Neuronal stem cell (in vitro differentiated cells): Measurements from ENCODE around the gene SHTN1.

Experiments used
- DNase-seq: peaks from one replicate; pipeline ENCODE4 v3.0.0-alpha.2; 2013; ENCODE audit warnings: low spot score
- H2AFZ ChIP-seq: one replicate; pipeline ENCODE4 v1.6.1; 2013; ENCODE audit warnings: mild to moderate bottlenecking, low read length, inconsistent platforms
- H2AK5ac ChIP-seq: 2 replicates; pipeline ENCODE4 v1.6.1; 2013; ENCODE audit warnings: low read depth, mild to moderate bottlenecking, inconsistent platforms, low read length, moderate library complexity, mixed read lengths
- H2BK120ac ChIP-seq: 2 replicates; pipeline ENCODE4 v1.6.1; 2013; ENCODE audit warnings: low read depth, mild to moderate bottlenecking, inconsistent platforms, low read length, moderate library complexity, mixed read lengths
- H2BK12ac ChIP-seq: one replicate; pipeline ENCODE4 v1.6.1; 2013; ENCODE audit warnings: low read length, inconsistent platforms
- H2BK15ac ChIP-seq: 2 replicates; pipeline ENCODE4 v1.6.1; 2013; ENCODE audit warnings: mild to moderate bottlenecking, low read length, inconsistent platforms, mixed read lengths
- H2BK5ac ChIP-seq: one replicate; pipeline ENCODE4 v1.6.1; 2013; ENCODE audit warnings: inconsistent platforms, mild to moderate bottlenecking, low read length, moderate library complexity
- H3K14ac ChIP-seq: one replicate; pipeline ENCODE4 v1.6.1; 2013; ENCODE audit warnings: low read length, inconsistent platforms
- H3K18ac ChIP-seq: 2 replicates; pipeline ENCODE4 v1.6.1; 2013; ENCODE audit warnings: low read length, inconsistent platforms
- H3K23ac ChIP-seq: 2 replicates; pipeline ENCODE4 v1.6.1; 2013; ENCODE audit warnings: low read depth, mild to moderate bottlenecking, mixed read lengths, low read length, inconsistent platforms; ENCODE audit not compliant: poor library complexity
- H3K27ac ChIP-seq: replicated peaks from 3 replicates; pipeline ENCODE4 v1.5.1; 2013; ENCODE audit warnings: low read length, inconsistent platforms
- H3K27me3 ChIP-seq, 3 experiments: 2 replicates each; pipeline ENCODE4 v1.6.1; 2013; ENCODE audit warnings: low read length in 3 of 3, mild to moderate bottlenecking in 2 of 3, inconsistent platforms in 1 of 3, low read depth in 1 of 3, mixed read lengths in 1 of 3, moderate library complexity in 1 of 3; ENCODE audit not compliant: control insufficient read depth in 3 of 3, insufficient read depth in 3 of 3
- H3K36me3 ChIP-seq, 2 donors: replicated peaks in 1 of 2; 2 replicates each; pipeline ENCODE4 v1.6.1; 2013; ENCODE audit warnings: low read length in 2 of 2; ENCODE audit not compliant: control insufficient read depth in 2 of 2, insufficient read depth in 2 of 2
- H3K4ac ChIP-seq: 2 replicates; pipeline ENCODE4 v1.6.1; 2013; ENCODE audit warnings: inconsistent platforms, mild to moderate bottlenecking, low read length, moderate library complexity
- H3K4me1 ChIP-seq, 2 donors: 1 replicate in 1 of 2; 2 replicates in 1 of 2; pipeline ENCODE4 v1.6.1; 2013; ENCODE audit warnings: low read length in 2 of 2, low read depth in 1 of 2; ENCODE audit not compliant: control insufficient read depth in 2 of 2, insufficient read depth in 1 of 2
- H3K4me2 ChIP-seq: one replicate; pipeline ENCODE4 v1.6.1; 2013; ENCODE audit warnings: mild to moderate bottlenecking, low read length, inconsistent platforms; ENCODE audit not compliant: insufficient read depth, poor library complexity, severe bottlenecking
- H3K4me3 ChIP-seq, 2 donors: 2 replicates each; pipeline ENCODE4 v1.5.1; 2013; ENCODE audit warnings: low read length in 2 of 2, mild to moderate bottlenecking in 2 of 2, inconsistent platforms in 1 of 2, moderate library complexity in 1 of 2
- H3K79me1 ChIP-seq: one replicate; pipeline ENCODE4 v1.6.1; 2013; ENCODE audit warnings: low read depth, mild to moderate bottlenecking, inconsistent platforms, low read length, moderate library complexity
- H3K9ac ChIP-seq: one replicate; pipeline ENCODE4 v1.6.1; 2013; ENCODE audit warnings: mild to moderate bottlenecking, low read depth, low read length, inconsistent platforms; ENCODE audit not compliant: poor library complexity
- H3K9me3 ChIP-seq, 2 donors: replicated peaks in 1 of 2; 2 replicates each; pipeline versions ENCODE3 to v1.6.1; 2013; ENCODE audit warnings: low read length in 2 of 2, mild to moderate bottlenecking in 2 of 2, inconsistent platforms in 1 of 2, low read depth in 1 of 2, mixed read lengths in 1 of 2, moderate library complexity in 1 of 2; ENCODE audit not compliant: control insufficient read depth in 2 of 2, insufficient read depth in 1 of 2
- H4K8ac ChIP-seq: one replicate; pipeline ENCODE4 v1.6.1; 2013; ENCODE audit warnings: low read depth, mild to moderate bottlenecking, inconsistent platforms, low read length, moderate library complexity
- H4K91ac ChIP-seq: one replicate; pipeline ENCODE4 v1.6.1; 2013; ENCODE audit warnings: low read length, low read depth, mild to moderate bottlenecking, inconsistent platforms; ENCODE audit not compliant: poor library complexity
- WGBS, 2 donors: extraction: QIAGEN DNeasy Blood & Tissue Kit; methylation state at CpG; one replicate each; pipeline ENCODE4 v1.1.7; 2013; ENCODE audit warnings: missing lambda C conversion rate in 2 of 2, mixed read lengths in 1 of 2; ENCODE audit not compliant: insufficient read length in 2 of 2, insufficient replicate concordance in 1 of 2; ENCODE audit errors: extremely low coverage in 2 of 2; 5-methylcytosine and 5-hydroxymethylcytosine counted together

Gene SHTN1

DNA sequence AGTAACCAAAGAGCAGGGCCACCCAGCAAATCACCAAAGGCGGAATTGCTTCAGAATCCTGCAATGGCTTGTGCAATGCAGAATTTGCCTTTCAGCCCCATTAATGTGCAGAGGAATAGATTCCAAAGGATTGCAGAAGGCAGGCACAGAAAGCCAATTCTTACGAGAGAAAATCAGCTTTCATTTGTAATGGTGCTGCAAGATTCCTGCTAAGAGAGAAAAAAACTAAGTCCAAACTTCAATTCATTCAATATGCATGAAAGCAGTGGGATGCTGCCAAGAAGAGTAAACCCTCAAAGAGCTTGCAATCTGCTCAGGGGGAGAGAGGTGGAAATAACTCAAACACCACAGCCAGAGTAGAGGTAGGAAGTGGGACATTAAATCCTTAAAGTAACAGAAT, 85.3 kb downstream of the SHTN1 start:
- H2AFZ ChIP-seq: no peak overlapping the region
- WGBS, 2 donors: no CpG with 5 or more reads among the region's 2 CpGs

DNA sequence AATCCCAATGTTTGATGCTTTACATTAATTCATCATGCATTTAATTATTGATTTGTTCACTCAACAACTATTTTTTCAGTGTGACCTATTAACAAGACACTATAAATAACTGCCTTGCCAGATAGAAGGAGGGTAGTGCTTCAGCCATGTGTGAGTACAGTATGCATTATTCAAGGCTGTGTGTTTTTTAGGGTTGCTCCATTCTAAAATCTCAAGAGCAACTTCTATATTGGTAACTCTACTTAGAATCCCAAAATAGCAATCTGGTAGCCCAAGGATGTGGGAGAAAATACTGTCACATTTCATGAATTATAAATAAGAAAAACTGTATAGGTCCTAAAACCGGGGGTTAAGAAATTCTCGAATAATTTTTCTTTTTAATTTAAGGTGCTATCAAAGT, 85.8 kb downstream of the SHTN1 start:
- H4K8ac ChIP-seq: no peak overlapping the region
- H3K27ac ChIP-seq: no peak overlapping the region
- H2BK120ac ChIP-seq: no peak overlapping the region
- H3K27me3 ChIP-seq: no peaks in the 10 kb centered on the region
- no peak overlapping the region for H2AK5ac ChIP-seq
- H3K36me3 ChIP-seq: no peaks in the 10 kb centered on the region
- no peak overlapping the region for H4K91ac ChIP-seq
- H3K4me2 ChIP-seq: no peak overlapping the region
- no peak overlapping the region for H2BK5ac ChIP-seq
- no peaks in the 10 kb centered on the region for H3K79me1 ChIP-seq
- H3K9ac ChIP-seq: no peak overlapping the region
- no peak overlapping the region for H3K4ac ChIP-seq
- no CpG with 5 or more reads among the region's 2 CpGs for WGBS, 2 donors
- no peak overlapping the region for H3K18ac ChIP-seq
- H3K23ac ChIP-seq: no peak overlapping the region
- no peaks in the 10 kb centered on the region for H3K9me3 ChIP-seq
- H2AFZ ChIP-seq: no peak overlapping the region
- no peak overlapping the region for H3K4me3 ChIP-seq
- no peak overlapping the region for H2BK12ac ChIP-seq
- no peaks in the 10 kb centered on the region for H3K4me1 ChIP-seq
- no peak overlapping the region for H2BK15ac ChIP-seq
- no peak for DNase-seq
- H3K14ac ChIP-seq: no peak overlapping the region

More for the DNA sequence above, 85.3 kb downstream of the SHTN1 start:
- H4K8ac ChIP-seq: no peak overlapping the region
- no peak overlapping the region for H3K9ac ChIP-seq
- H3K79me1 ChIP-seq: no peaks in the 10 kb centered on the region
- H3K27me3 ChIP-seq: no peaks in the 10 kb centered on the region
- H3K27ac ChIP-seq: no peak overlapping the region
- no peaks in the 10 kb centered on the region for H3K9me3 ChIP-seq
- no peak overlapping the region for H2BK15ac ChIP-seq
- H4K91ac ChIP-seq: no peak overlapping the region
- no peak overlapping the region for H2BK120ac ChIP-seq
- no peak for DNase-seq
- H3K36me3 ChIP-seq: no peaks in the 10 kb centered on the region
- H3K23ac ChIP-seq: no peak overlapping the region
- H2BK5ac ChIP-seq: no peak overlapping the region
- no peaks in the 10 kb centered on the region for H3K4me1 ChIP-seq
- H3K14ac ChIP-seq: no peak overlapping the region
- H3K4ac ChIP-seq: no peak overlapping the region
- no peak overlapping the region for H2AK5ac ChIP-seq
- H3K4me2 ChIP-seq: no peak overlapping the region
- H2BK12ac ChIP-seq: no peak overlapping the region
- no peak overlapping the region for H3K4me3 ChIP-seq
- H3K18ac ChIP-seq: no peak overlapping the region

DNA sequence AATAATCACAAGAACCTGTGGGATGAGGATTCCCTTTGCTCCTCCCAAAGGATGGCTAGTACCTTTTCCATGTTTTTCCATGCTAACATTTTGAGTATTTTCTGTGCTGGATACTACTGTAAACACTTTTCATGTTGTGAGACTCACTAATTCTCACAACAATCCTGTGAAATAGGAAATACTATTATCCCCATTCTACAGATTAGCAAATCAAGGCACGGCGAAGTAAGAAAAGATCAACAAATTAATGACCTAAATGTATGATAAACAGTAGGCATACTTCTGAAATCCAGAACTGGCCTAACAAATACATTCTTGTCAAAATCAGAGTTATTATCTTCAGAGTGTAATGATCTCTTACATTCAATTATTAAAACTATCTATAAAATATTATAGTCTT, 86.4 kb downstream of the SHTN1 start:
- no peaks in the 10 kb centered on the region for H3K4me1 ChIP-seq
- H4K8ac ChIP-seq: no peak overlapping the region
- no peak overlapping the region for H2BK5ac ChIP-seq
- H3K79me1 ChIP-seq: no peaks in the 10 kb centered on the region
- WGBS, 2 donors: no CpG with 5 or more reads among the region's 2 CpGs
- H3K4me3 ChIP-seq: no peak overlapping the region
- H2BK15ac ChIP-seq: no peak overlapping the region
- H3K23ac ChIP-seq: no peak overlapping the region
- no peak overlapping the region for H3K14ac ChIP-seq
- no peak overlapping the region for H3K27ac ChIP-seq
- no peak overlapping the region for H3K4ac ChIP-seq
- no peak overlapping the region for H2BK12ac ChIP-seq
- no peaks in the 10 kb centered on the region for H3K36me3 ChIP-seq
- no peak overlapping the region for H3K9ac ChIP-seq
- H2AFZ ChIP-seq: no peak overlapping the region
- no peak overlapping the region for H3K4me2 ChIP-seq
- H2AK5ac ChIP-seq: no peak overlapping the region
- no peak overlapping the region for H3K18ac ChIP-seq
- H3K9me3 ChIP-seq: no peaks in the 10 kb centered on the region
- DNase-seq: no peak
- H2BK120ac ChIP-seq: no peak overlapping the region
- no peaks in the 10 kb centered on the region for H3K27me3 ChIP-seq
- H4K91ac ChIP-seq: no peak overlapping the region

DNA sequence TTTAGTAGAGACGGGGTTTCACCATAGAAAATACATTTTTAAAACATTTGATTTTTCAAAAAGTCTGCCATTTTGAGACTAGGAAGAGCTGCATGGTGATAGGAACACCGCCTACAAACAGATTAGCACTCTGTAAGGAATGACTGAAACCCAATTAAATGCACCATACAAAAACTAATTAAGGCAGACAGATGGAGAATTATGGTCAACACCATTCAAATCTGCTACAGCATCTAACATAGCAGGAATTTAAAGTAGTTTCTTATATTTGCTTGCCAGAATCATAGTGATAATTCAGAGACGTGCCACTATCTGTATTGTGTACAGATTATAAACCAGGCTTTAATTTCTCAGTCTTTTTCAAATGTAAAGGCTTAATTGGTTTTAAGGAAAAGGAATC, 87.5 kb downstream of the SHTN1 start:
- Histone ChIP-seq H3K18ac (no peak overlapping the region), H3K14ac (no peak overlapping the region), H3K4ac (no peak overlapping the region), H3K36me3 (no peaks in the 10 kb centered on the region), H3K4me1 (no peaks in the 10 kb centered on the region), H2BK120ac (no peak overlapping the region), H2BK12ac (no peak overlapping the region), H3K27ac (no peak overlapping the region), H3K27me3 (no peaks in the 10 kb centered on the region), H3K9ac (no peak overlapping the region), H4K8ac (no peak overlapping the region), H3K79me1 (no peaks in the 10 kb centered on the region), H2BK5ac (no peak overlapping the region), H3K9me3 (no peaks in the 10 kb centered on the region), H2AK5ac (no peak overlapping the region), H3K4me2 (no peak overlapping the region), H3K4me3 (no peak overlapping the region), H3K23ac (no peak overlapping the region), H4K91ac (no peak overlapping the region), H2BK15ac (no peak overlapping the region), H2AFZ (no peak overlapping the region)
- no CpG with 5 or more reads among the region's 3 CpGs for WGBS, 2 donors
- no peak for DNase-seq
